ENCODE data around the gene TSPAN13. TPM values are rescaled to one million over a fixed set of nuclear protein-coding genes. Genes with fewer than 3 reads are reported as not detected.

The TSPAN13 gene
- total and polyA plus RNA-seq, 2 of the 8 experiments (the other 6 are each of a cell fraction or from before 2014, with no cell fraction given) = 15.3 to 28.1 TPM

- TF ChIP-seq SP4 (IDR thresholded peaks at IDR 0.05; ENCODE audit: low read length) (no peak), CTCF (IDR thresholded peaks at IDR 0.05; ENCODE audit: control extremely low read depth in 1 of 3, insufficient read depth in 1 of 3, low read depth in 1 of 3, low read length in 3 of 3) (no peak), ATF3 (IDR thresholded peaks at IDR 0.05; ENCODE audit: insufficient read depth, low read depth, low read length) (no peak)
These were observed 25.8 kb upstream of the TSPAN13 start (continued) for GRCh38 chr7:16727736-16728135.
